WTC11 (cell line): ENCODE data around the gene SDS. TPM values are rescaled to one million over a fixed set of nuclear protein-coding genes. Genes with fewer than 3 reads are reported as not detected.
A peak's percentile ranks its signal among the peaks of the same experiment; 100 is the strongest.

ENCODE experiments used
- ATAC-seq: fragments of 200-7000 bp; cut with Tn5 transposase; 2 replicates; pipeline ENCODE4 v1.10.0; 2021; ENCODE audit warnings: mild to moderate bottlenecking, moderate library complexity
- CTCF ChIA-PET: fragments of 300-600 bp; sonication (Branson Sonifier 250); formaldehyde crosslinking; loops from one replicate; lab custom pipeline; 2021; ENCODE audit warnings: antibody characterized with exemption; lab: Charles Lee
- POLR2A ChIA-PET: fragments of 350-600 bp; sonication (Branson Sonifier 250); formaldehyde crosslinking; loops from one replicate; lab custom pipeline; 2021; ENCODE audit warnings: antibody characterized with exemption; lab: Charles Lee
- DNase-seq: peaks from one replicate; pipeline ENCODE4 v3.0.0; 2021; ENCODE audit warnings: low spot score
- H3K27ac Mint-ChIP-seq: 2 replicates; pipeline ENCODE4 v1.8.0; 2021; ENCODE audit warnings: mixed read lengths
- H3K27me3 Mint-ChIP-seq: 2 replicates; pipeline ENCODE4 v1.8.0; 2021; ENCODE audit warnings: low read depth, mild to moderate bottlenecking, moderate library complexity, mixed read lengths
- H3K36me3 Mint-ChIP-seq: 2 replicates; pipeline ENCODE4 v1.8.0; 2021; ENCODE audit warnings: mixed read lengths
- H3K4me1 Mint-ChIP-seq: 2 replicates; pipeline ENCODE4 v1.8.0; 2022; ENCODE audit warnings: mixed read lengths
- H3K4me3 Mint-ChIP-seq: 2 replicates; pipeline ENCODE4 v1.8.0; 2021; ENCODE audit warnings: mild to moderate bottlenecking, moderate library complexity, mixed read lengths
- H3K9me3 Mint-ChIP-seq: 2 replicates; pipeline ENCODE4 v1.8.0; 2021; ENCODE audit warnings: mixed read lengths
- ATF1 ChIP-seq: sonication (generic); formaldehyde crosslinking; IDR thresholded peaks from 2 replicates; pipeline ENCODE4 v1.8.1; 2023; ENCODE audit warnings: mild to moderate bottlenecking, moderate library complexity, missing genetic modification reagents
- CREB1 ChIP-seq: sonication (generic); formaldehyde crosslinking; IDR thresholded peaks from 2 replicates; pipeline ENCODE4 v1.8.0; 2023; ENCODE audit warnings: mild to moderate bottlenecking, missing genetic modification reagents
- ELF4 ChIP-seq: sonication (generic); formaldehyde crosslinking; IDR thresholded peaks from 2 replicates; pipeline ENCODE4 v1.8.1; 2022; ENCODE audit warnings: low read depth, mild to moderate bottlenecking, moderate library complexity, missing genetic modification reagents
- ERG ChIP-seq: fragments of 250-450 bp; sonication (Bioruptor Pico); IDR thresholded peaks from 2 replicates; pipeline ENCODE4 v1.8.0; 2021; ENCODE audit warnings: mild to moderate bottlenecking
- ESRRA ChIP-seq: sonication (generic); formaldehyde crosslinking; IDR thresholded peaks from 2 replicates; pipeline ENCODE4 v1.8.1; 2022; ENCODE audit warnings: mild to moderate bottlenecking, missing genetic modification reagents, borderline replicate concordance
- FOXJ3 ChIP-seq: sonication (generic); formaldehyde crosslinking; IDR thresholded peaks from 2 replicates; pipeline ENCODE4 v1.9.0; 2021; ENCODE audit warnings: missing genetic modification reagents, mild to moderate bottlenecking, borderline replicate concordance
- FOXK1 ChIP-seq: sonication (generic); formaldehyde crosslinking; IDR thresholded peaks from 2 replicates; pipeline ENCODE4 v1.8.0; 2022; ENCODE audit warnings: mild to moderate bottlenecking, moderate library complexity, missing genetic modification reagents
- GRHL2 ChIP-seq: fragments of 250-450 bp; sonication (Bioruptor Pico); IDR thresholded peaks from 2 replicates; pipeline ENCODE4 v1.8.0; 2022; ENCODE audit warnings: mild to moderate bottlenecking, moderate library complexity; ENCODE audit not compliant: insufficient replicate concordance, severe bottlenecking
- GTF2I ChIP-seq: fragments of 250-450 bp; sonication (Bioruptor Pico); conservative IDR thresholded peaks from 2 replicates; pipeline ENCODE4 v1.4.0; 2021; ENCODE audit warnings: mild to moderate bottlenecking
- HMGA2 ChIP-seq: fragments of 250-450 bp; sonication (Bioruptor Pico); IDR thresholded peaks from 2 replicates; pipeline ENCODE4 v1.4.0; 2021; ENCODE audit warnings: mild to moderate bottlenecking, moderate library complexity
- IRF2 ChIP-seq: sonication (generic); formaldehyde crosslinking; IDR thresholded peaks from 2 replicates; pipeline ENCODE4 v1.8.0; 2022; ENCODE audit warnings: low read depth, missing genetic modification reagents, borderline replicate concordance
- JAZF1 ChIP-seq: fragments of 250-450 bp; sonication (Bioruptor Pico); IDR thresholded peaks from 2 replicates; pipeline ENCODE4 v1.9.0; 2021; ENCODE audit warnings: moderate library complexity, mild to moderate bottlenecking, inconsistent platforms
- KAT7 ChIP-seq: sonication (generic); formaldehyde crosslinking; IDR thresholded peaks from 2 replicates; pipeline ENCODE4 v1.8.1; 2023; ENCODE audit warnings: missing genetic modification reagents, mild to moderate bottlenecking, borderline replicate concordance
- MXD4 ChIP-seq: fragments of 250-450 bp; sonication (Bioruptor Pico); IDR thresholded peaks from 2 replicates; pipeline ENCODE4 v1.8.0; 2021; ENCODE audit warnings: mild to moderate bottlenecking, moderate library complexity, borderline replicate concordance
- NFE2L1 ChIP-seq: sonication (generic); formaldehyde crosslinking; IDR thresholded peaks from 2 replicates; pipeline ENCODE4 v1.8.1; 2023; ENCODE audit warnings: missing genetic modification reagents
- TCF7 ChIP-seq: sonication (generic); formaldehyde crosslinking; IDR thresholded peaks from 2 replicates; pipeline ENCODE4 v1.8.0; 2022; ENCODE audit warnings: mild to moderate bottlenecking, low read depth, missing genetic modification reagents, moderate library complexity
- TEAD4 ChIP-seq: sonication (generic); formaldehyde crosslinking; IDR thresholded peaks from 2 replicates; pipeline ENCODE4 v1.8.0; 2022; ENCODE audit warnings: mild to moderate bottlenecking, missing genetic modification reagents
- TP53 ChIP-seq: sonication (generic); formaldehyde crosslinking; IDR thresholded peaks from 2 replicates; pipeline ENCODE4 v1.8.1; 2023; ENCODE audit warnings: mild to moderate bottlenecking, missing genetic modification reagents
- USF2 ChIP-seq: sonication (generic); formaldehyde crosslinking; IDR thresholded peaks from 2 replicates; pipeline ENCODE4 v1.8.1; 2023; ENCODE audit warnings: mild to moderate bottlenecking, missing genetic modification reagents, moderate library complexity
- ZNF121 ChIP-seq: sonication (generic); formaldehyde crosslinking; IDR thresholded peaks from 2 replicates; pipeline ENCODE4 v1.8.0; 2023; ENCODE audit warnings: missing genetic modification reagents
- ZNF219 ChIP-seq: sonication (generic); formaldehyde crosslinking; IDR thresholded peaks from 2 replicates; pipeline ENCODE4 v1.8.0; 2023; ENCODE audit warnings: missing genetic modification reagents, mild to moderate bottlenecking, borderline replicate concordance
- ZNF416 ChIP-seq: fragments of 250-450 bp; sonication (Bioruptor Pico); IDR thresholded peaks from 2 replicates; pipeline ENCODE4 v1.9.0; 2021; ENCODE audit warnings: mild to moderate bottlenecking, inconsistent platforms
- ZNF423 ChIP-seq: fragments of 250-450 bp; sonication (Bioruptor Pico); IDR thresholded peaks from 2 replicates; pipeline ENCODE4 v2.1.2; 2022; ENCODE audit warnings: mild to moderate bottlenecking, moderate library complexity
- total RNA-seq: library from RNA; stranded (reverse); gene quantifications from 3 replicates; pipeline ENCODE4 v1.2.3, GENCODE V29; 2021
- TF ChIP-seq, protein P1 (sequence below): sonication (generic); formaldehyde crosslinking; IDR thresholded peaks from 2 replicates; pipeline ENCODE4 v1.8.0; 2022; ENCODE audit warnings: mild to moderate bottlenecking, missing genetic modification reagents

The SDS gene
- total RNA-seq, 1 experiment from 2014 or later: 0.31 TPM

DNA sequence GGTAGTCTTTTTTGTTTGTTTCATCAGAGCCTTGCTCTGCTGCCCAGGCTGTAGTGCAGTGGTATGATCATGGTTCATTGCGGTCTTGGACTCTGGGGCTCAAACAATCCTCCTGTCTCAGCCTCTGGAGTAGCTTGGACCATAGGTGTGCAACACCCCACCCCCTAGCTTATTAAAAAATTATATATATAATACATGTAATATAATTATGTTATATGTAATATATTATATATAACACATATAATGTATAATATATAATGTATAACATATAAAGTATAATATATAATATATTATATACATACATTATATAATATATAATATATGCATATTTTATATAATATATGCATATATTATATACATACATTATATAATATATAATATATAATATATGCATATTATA lies 46.2 kb upstream of the SDS start:
- Mint-ChIP-seq H3K36me3 (no peaks in the 10 kb centered on the region), H3K4me1 (peaks cover 4% of the 10 kb centered on the region; the same call in 1 of the 2 replicates), H3K27me3 (peaks cover 9% of the 10 kb centered on the region), H3K9me3 (peaks cover 17% of the 10 kb centered on the region), H3K27ac (no peak overlapping the region), H3K4me3 (no peak overlapping the region)
- POLR2A ChIA-PET: no interaction called here
- ATAC-seq (no peak), DNase-seq (no peak)
- TF ChIP-seq HMGA2: peak; percentile 79; the same call in 1 of the 2 replicates
- no peak for TF ChIP-seq ZNF416 (CRISPR knock-in tag)
- no peak for TF ChIP-seq USF2 (CRISPR knock-in tag)
- CTCF ChIA-PET: no interaction called here

DNA sequence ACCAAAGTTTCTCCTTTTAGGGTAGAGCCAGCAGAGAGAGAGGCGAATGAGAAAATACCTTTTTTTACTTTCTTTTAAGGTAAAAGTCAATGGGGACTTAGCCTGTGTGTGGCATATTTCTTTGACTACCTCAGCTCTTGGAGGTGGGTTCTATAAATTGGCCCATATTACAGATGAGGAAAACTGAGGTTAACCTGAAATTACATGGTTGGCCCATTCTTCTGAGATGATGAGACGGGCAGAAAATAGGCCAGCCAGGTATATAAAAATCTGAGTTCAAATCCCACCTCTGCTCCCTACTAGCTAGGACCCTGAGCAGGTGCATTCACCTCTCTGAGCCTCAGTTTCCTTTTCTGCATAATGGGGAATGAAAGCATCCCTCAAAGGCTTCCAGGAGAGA lies 45.6 kb upstream of the SDS start:
- no peak for ATAC-seq
- Mint-ChIP-seq H3K27me3 (peaks cover 9% of the 10 kb centered on the region), H3K4me3 (no peak overlapping the region), H3K9me3 (peaks cover 18% of the 10 kb centered on the region), H3K27ac (no peak overlapping the region), H3K36me3 (no peaks in the 10 kb centered on the region), H3K4me1 (peaks cover 4% of the 10 kb centered on the region; the same call in 1 of the 2 replicates)
- no peak for DNase-seq
- CTCF ChIA-PET: no interaction called here
- TF ChIP-seq FOXJ3 (CRISPR knock-in tag) (no peak), KAT7 (no peak), IRF2 (CRISPR knock-in tag) (no peak), MXD4 (CRISPR knock-in tag) (no peak), ZNF121 (CRISPR knock-in tag) (no peak), GTF2I (CRISPR knock-in tag) (0 out of 2 replicates have a peak, but pooled peaks have one; percentile 20)
- TF ChIP-seq, all 79 proteins: peak for 1
- POLR2A ChIA-PET: no interaction called here

DNA sequence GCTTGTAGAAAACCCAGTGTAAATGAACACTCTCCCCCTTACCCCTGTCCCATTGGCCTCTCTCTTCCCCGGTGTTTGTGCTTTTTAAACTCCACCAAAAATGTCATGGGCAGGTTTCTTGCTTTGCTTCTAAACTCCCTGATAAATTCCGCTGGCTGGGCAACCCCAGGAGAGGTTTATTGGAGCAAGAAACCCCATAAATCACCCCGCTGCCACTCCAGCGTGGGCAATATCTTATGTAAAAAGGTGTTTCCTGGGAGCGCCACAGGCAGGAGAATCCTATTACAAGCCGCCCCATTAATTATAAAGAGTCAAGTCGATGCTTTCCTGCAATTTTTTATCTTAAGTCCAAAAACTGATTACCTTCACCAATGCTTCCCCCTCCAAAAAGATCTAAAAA lies 45.2 kb upstream of the SDS start:
- TF ChIP-seq ERG (CRISPR knock-in tag) (no peak), ZNF219 (CRISPR knock-in tag) (no peak), JAZF1 (CRISPR knock-in tag) (no peak), NFE2L1 (no peak), GRHL2 (no peak), TCF7 (CRISPR knock-in tag) (no peak), ZNF423 (CRISPR knock-in tag) (no peak), ESRRA (CRISPR knock-in tag) (no peak), ELF4 (CRISPR knock-in tag) (no peak), ATF1 (no peak), FOXK1 (CRISPR knock-in tag) (no peak), TP53 (no peak), TEAD4 (no peak), CREB1 (CRISPR knock-in tag) (no peak)
- TF ChIP-seq, protein P1, sequence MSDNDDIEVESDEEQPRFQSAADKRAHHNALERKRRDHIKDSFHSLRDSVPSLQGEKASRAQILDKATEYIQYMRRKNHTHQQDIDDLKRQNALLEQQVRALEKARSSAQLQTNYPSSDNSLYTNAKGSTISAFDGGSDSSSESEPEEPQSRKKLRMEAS (CRISPR knock-in tag): no peak
- H3K4me3 Mint-ChIP-seq: no peak overlapping the region
- ChIA-PET CTCF (no interaction called here), POLR2A (no interaction called here)
- H3K9me3 Mint-ChIP-seq: peaks cover 18% of the 10 kb centered on the region
- H3K36me3 Mint-ChIP-seq: no peaks in the 10 kb centered on the region
- ATAC-seq (no peak), DNase-seq (no peak)
- no peak overlapping the region for H3K27ac Mint-ChIP-seq
- peaks cover 4% of the 10 kb centered on the region; the same call in 1 of the 2 replicates for H3K4me1 Mint-ChIP-seq
- H3K27me3 Mint-ChIP-seq: peaks cover 9% of the 10 kb centered on the region
